PC-3 (cell line): ENCODE data around the gene IWS1. TPM values are rescaled to one million over a fixed set of nuclear protein-coding genes. Genes with fewer than 3 reads are reported as not detected.

Source experiments
- ATAC-seq: fragments of 200-7000 bp; cut with Tn5 transposase; 2 replicates; pipeline ENCODE4 v1.9.1; 2020; ENCODE audit warnings: mild to moderate bottlenecking, moderate library complexity
- BruUV-seq: library from RNA; stranded (reverse); fragments of 400-500 nt; replicated peaks from 2 replicates; lab custom pipeline; 2021; lab: Mats Ljungman, UMichigan
- CTCF ChIA-PET: fragments of 300-600 bp; sonication (Branson Sonifier 250); formaldehyde crosslinking; loops from one replicate; lab custom pipeline; 2022; ENCODE audit warnings: antibody characterized with exemption; lab: Charles Lee
- POLR2A ChIA-PET: fragments of 300-600 bp; sonication (Branson Sonifier 250); formaldehyde crosslinking; loops from one replicate; lab custom pipeline; 2022; ENCODE audit warnings: antibody characterized with exemption; ENCODE audit not compliant: unreplicated experiment; lab: Charles Lee
- DNase-seq: peaks from one replicate; pipeline ENCODE4 v3.0.0-alpha.2; 2015
- H2AFZ ChIP-seq: fragments of 300-600 bp; sonication (generic); 2 replicates; pipeline ENCODE4 v1.6.0; 2016; ENCODE audit warnings: antibody characterized with exemption, low read length
- H3F3A ChIP-seq: fragments of 300-600 bp; sonication (generic); one replicate; pipeline ENCODE4 v1.6.0; 2017; ENCODE audit warnings: antibody characterized with exemption, low read length, control low read depth, mild to moderate bottlenecking; ENCODE audit not compliant: unreplicated experiment
- H3K27ac ChIP-seq: fragments of 300-600 bp; sonication (generic); 2 replicates; pipeline ENCODE4 v1.5.1; 2016; ENCODE audit warnings: mild to moderate bottlenecking, low read length
- H3K27me3 ChIP-seq: fragments of 300-600 bp; sonication (generic); 2 replicates; pipeline ENCODE4 v1.6.1; 2016; ENCODE audit warnings: low read length, mixed read lengths
- H3K36me3 ChIP-seq: fragments of 300-600 bp; sonication (generic); 2 replicates; pipeline ENCODE4 v1.6.1; 2016; ENCODE audit warnings: low read depth, mixed run types, low read length, mixed read lengths
- H3K4me1 ChIP-seq: fragments of 300-600 bp; sonication (generic); 2 replicates; pipeline ENCODE4 v1.5.1; 2016; ENCODE audit warnings: low read length; ENCODE audit not compliant: insufficient read depth
- H3K4me2 ChIP-seq: fragments of 300-600 bp; sonication (generic); 2 replicates; pipeline ENCODE4 v1.6.0; 2016; ENCODE audit warnings: low read length
- H3K4me3 ChIP-seq: fragments of 300-600 bp; sonication (generic); 2 replicates; pipeline ENCODE4 v1.5.1; 2016; ENCODE audit warnings: mild to moderate bottlenecking, low read length, mixed read lengths
- H3K79me2 ChIP-seq: fragments of 300-600 bp; sonication (generic); 2 replicates; pipeline ENCODE4 v1.6.1; 2017; ENCODE audit warnings: low read length, mixed read lengths
- H3K9ac ChIP-seq: fragments of 300-600 bp; sonication (generic); 2 replicates; pipeline ENCODE4 v1.6.0; 2016; ENCODE audit warnings: mild to moderate bottlenecking, low read length
- H3K9me2 ChIP-seq: fragments of 300-600 bp; sonication (generic); replicated peaks from 2 replicates; pipeline ENCODE4 v1.6.1; 2016; ENCODE audit warnings: mixed run types, low read length, mixed read lengths
- H3K9me3 ChIP-seq: fragments of 300-600 bp; sonication (generic); 2 replicates; pipeline ENCODE4 v1.6.1; 2016; ENCODE audit warnings: low read length, mixed read lengths
- H4K20me1 ChIP-seq: fragments of 300-600 bp; sonication (generic); 2 replicates; pipeline ENCODE4 v1.6.1; 2016; ENCODE audit warnings: low read length, mixed read lengths
- EZH2 ChIP-seq: fragments of 300-600 bp; sonication (generic); IDR thresholded peaks from one replicate; pipeline ENCODE4 v1.6.1; 2017; ENCODE audit warnings: antibody characterized with exemption, mild to moderate bottlenecking, low read length; ENCODE audit not compliant: unreplicated experiment
- EZH2phosphoT487 ChIP-seq: fragments of 300-600 bp; sonication (generic); IDR thresholded peaks from 2 replicates; pipeline ENCODE4 v1.6.1; 2018; ENCODE audit warnings: mild to moderate bottlenecking, antibody characterized with exemption, low read length, borderline replicate concordance
- intact Hi-C: fragments of 100-400 bp; cut with micrococcal nuclease; formaldehyde crosslinking; loops from 2 replicates; pipeline ENCODE4 v1.9.0; 2023
- total RNA-seq: library from RNA; depleted of rRNA; stranded (reverse); fragments of >200 nt; gene quantifications from 2 replicates; pipeline ENCODE4 v1.2.3, GENCODE V29; 2014
- TF ChIP-seq, protein P1 (sequence below): fragments of 300-600 bp; sonication (generic); conservative IDR thresholded peaks from 2 replicates; pipeline ENCODE4 v1.5.1; 2017; ENCODE audit warnings: antibody characterized with exemption, low read depth, mild to moderate bottlenecking, low read length

IWS1 gene
- total RNA-seq, 1 experiment from 2014 or later, result 51.4 TPM

DNA sequence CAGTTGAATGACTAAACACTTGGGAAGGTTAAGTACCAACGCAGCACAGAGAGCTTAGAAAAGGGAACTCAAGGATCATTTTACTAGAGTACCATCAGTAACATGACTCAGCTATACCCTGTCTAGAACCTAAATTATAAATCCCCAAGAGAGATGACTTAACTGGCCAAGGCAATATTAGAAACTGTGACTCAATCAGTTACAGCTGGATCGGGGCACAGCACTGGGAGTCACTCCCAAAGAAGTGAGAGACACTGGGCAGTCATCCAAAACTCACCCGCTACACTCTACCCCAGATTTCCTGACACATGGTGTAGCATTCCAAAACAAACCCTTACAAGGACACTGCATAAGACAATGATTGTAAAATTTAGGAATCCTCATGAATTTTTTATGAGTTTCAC, 17.7 kb downstream of the IWS1 start:
- Histone ChIP-seq H3K36me3 (peaks cover 43% of the 10 kb centered on the region), H3K4me2 (peak overlapping the region; percentile 69), H3K27me3 (no peaks in the 10 kb centered on the region), H3K9me2 (no peaks in the 10 kb centered on the region), H3K4me3 (peak overlapping the region; percentile 31; the same call in 1 of the 2 replicates), H3K4me1 (peaks cover 42% of the 10 kb centered on the region), H3K9me3 (no peaks in the 10 kb centered on the region), H3K9ac (no peak overlapping the region), H3K27ac (peak overlapping the region; percentile 79), H2AFZ (no peak overlapping the region), H4K20me1 (peaks cover 23% of the 10 kb centered on the region), H3K79me2 (peaks cover 96% of the 10 kb centered on the region), H3F3A (peaks cover 6% of the 10 kb centered on the region)
- ATAC-seq, result peak; percentile 95
- ChIA-PET POLR2A (interaction anchor here (0.5 to 0.8 kb wide), 3 partner anchors 10 to 130 kb away, joined by 3 to 6 read pairs (median 3); partner anchors contain the start of gene IWS1), CTCF (interaction anchor here (0.9 kb wide), 1 partner anchor 83 kb away, joined by 3 read pairs; no protein-coding TSS in a partner anchor)
- TF ChIP-seq EZH2phosphoT487 (no peak), EZH2 (no peak)
- TF ChIP-seq, protein P1, sequence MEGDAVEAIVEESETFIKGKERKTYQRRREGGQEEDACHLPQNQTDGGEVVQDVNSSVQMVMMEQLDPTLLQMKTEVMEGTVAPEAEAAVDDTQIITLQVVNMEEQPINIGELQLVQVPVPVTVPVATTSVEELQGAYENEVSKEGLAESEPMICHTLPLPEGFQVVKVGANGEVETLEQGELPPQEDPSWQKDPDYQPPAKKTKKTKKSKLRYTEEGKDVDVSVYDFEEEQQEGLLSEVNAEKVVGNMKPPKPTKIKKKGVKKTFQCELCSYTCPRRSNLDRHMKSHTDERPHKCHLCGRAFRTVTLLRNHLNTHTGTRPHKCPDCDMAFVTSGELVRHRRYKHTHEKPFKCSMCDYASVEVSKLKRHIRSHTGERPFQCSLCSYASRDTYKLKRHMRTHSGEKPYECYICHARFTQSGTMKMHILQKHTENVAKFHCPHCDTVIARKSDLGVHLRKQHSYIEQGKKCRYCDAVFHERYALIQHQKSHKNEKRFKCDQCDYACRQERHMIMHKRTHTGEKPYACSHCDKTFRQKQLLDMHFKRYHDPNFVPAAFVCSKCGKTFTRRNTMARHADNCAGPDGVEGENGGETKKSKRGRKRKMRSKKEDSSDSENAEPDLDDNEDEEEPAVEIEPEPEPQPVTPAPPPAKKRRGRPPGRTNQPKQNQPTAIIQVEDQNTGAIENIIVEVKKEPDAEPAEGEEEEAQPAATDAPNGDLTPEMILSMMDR, result no peak
- DNase-seq, result peak; percentile 99
- intact Hi-C loops, result loop anchor here (1.0 kb wide), 3 partner anchors 18 to 141 kb away; partner anchors contain the start of gene IWS1
- BruUV-seq, result no TSS peak

DNA sequence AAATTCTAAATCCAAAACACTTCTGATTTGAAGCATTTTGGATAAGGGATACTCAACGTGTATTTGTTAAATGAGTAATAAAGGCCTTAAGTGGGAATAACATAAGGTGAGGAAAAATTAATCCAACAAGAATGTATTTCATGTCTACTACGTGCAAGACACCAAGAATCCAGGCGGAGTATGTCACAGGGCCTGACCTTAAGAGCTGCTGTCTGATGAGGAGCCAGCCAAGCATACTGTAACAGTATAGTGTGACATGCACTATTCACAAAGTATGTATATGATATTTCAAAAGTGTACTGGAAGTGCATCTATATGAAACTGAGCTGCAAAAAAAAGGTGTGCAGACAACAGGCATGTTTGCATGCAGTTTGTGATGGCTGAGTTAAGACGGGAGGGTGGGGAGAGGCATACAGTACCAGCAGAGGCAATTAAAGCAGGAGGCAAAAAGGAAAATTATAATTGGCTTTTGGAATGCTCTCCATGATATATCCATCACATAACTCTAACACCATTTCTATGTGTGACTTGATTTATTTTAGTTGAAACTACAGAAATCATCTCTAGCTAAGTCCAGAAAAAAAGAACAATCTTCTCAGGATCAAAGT, 18.2 kb downstream of the IWS1 start:
- Histone ChIP-seq H3K4me1 (peaks cover 42% of the 10 kb centered on the region), H3K4me3 (no peak overlapping the region; the same call in 1 of the 2 replicates), H3F3A (peaks cover 6% of the 10 kb centered on the region), H2AFZ (no peak overlapping the region), H3K27ac (peak overlapping the region; percentile 65), H3K9me2 (no peaks in the 10 kb centered on the region), H3K36me3 (peaks cover 46% of the 10 kb centered on the region), H3K27me3 (no peaks in the 10 kb centered on the region), H3K79me2 (peaks cover 93% of the 10 kb centered on the region), H4K20me1 (peaks cover 23% of the 10 kb centered on the region), H3K4me2 (peak overlapping the region; percentile 49), H3K9ac (no peak overlapping the region), H3K9me3 (no peaks in the 10 kb centered on the region)
- ChIA-PET CTCF (interaction anchor here (0.9 kb wide), 1 partner anchor 83 kb away, joined by 3 read pairs; no protein-coding TSS in a partner anchor), POLR2A (interaction anchor here (0.8 kb wide), 1 partner anchor 18 kb away, joined by 6 read pairs; the partner anchor contains the start of gene IWS1)
- no TSS peak for BruUV-seq
- no peak for ATAC-seq
- no peak for TF ChIP-seq EZH2phosphoT487
- no peak for TF ChIP-seq EZH2
- TF ChIP-seq, protein P1, result no peak
- DNase-seq, result no peak
- intact Hi-C loops, result loop anchor here (1.0 kb wide), 3 partner anchors 18 to 141 kb away; partner anchors contain the start of gene IWS1

DNA sequence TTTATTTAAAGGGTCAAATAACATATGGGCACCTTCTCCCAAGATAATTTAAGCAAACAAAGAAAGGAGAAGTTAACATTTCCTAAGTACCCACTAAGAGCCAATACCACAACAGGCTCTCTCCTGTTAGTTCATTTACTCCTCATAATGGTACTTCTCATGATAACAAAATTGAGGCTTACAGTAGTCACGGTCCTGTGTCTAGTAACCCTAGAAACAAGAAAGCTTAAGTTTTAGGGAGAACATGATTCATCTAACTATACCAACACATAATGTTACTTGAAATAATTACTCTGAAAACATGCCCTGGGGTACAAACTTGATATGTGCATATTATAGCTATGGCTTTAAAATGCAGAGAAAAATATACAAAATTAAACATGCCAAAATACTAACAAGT, 19.8 kb downstream of the IWS1 start:
- POLR2A ChIA-PET, result no interaction called here
- no peak overlapping the region for H3K27ac ChIP-seq

More for the DNA sequence above, 19.8 kb downstream of the IWS1 start:
- DNase-seq (no peak), ATAC-seq (no peak)
- intact Hi-C loops, result no loop called here
- TF ChIP-seq, protein P1, result no peak
- TF ChIP-seq EZH2, result no peak
- TF ChIP-seq EZH2phosphoT487, result no peak
- Histone ChIP-seq H3K27me3 (no peaks in the 10 kb centered on the region), H3K4me1 (peaks cover 42% of the 10 kb centered on the region), H3K4me2 (no peak overlapping the region), H2AFZ (no peak overlapping the region), H3K79me2 (peaks cover 82% of the 10 kb centered on the region), H3K4me3 (no peak overlapping the region), H3K9me2 (no peaks in the 10 kb centered on the region), H3K9ac (no peak overlapping the region), H4K20me1 (peaks cover 19% of the 10 kb centered on the region), H3K9me3 (no peaks in the 10 kb centered on the region), H3K36me3 (peaks cover 49% of the 10 kb centered on the region), H3F3A (peaks cover 6% of the 10 kb centered on the region)
- CTCF ChIA-PET, result no interaction called here
- no TSS peak for BruUV-seq
